Fibroblast of lung (primary cell): ENCODE measurements around the gene MVB12A. TPM values are rescaled to one million over a fixed set of nuclear protein-coding genes. Genes with fewer than 3 reads are reported as not detected.

Experiments used
- DNase-seq, 2 donors: peaks; one replicate each; pipeline versions ENCODE4 v3.0.0 to v3.0.0-alpha.2; 2010; ENCODE audit warnings: low read depth in 2 of 2
- H2AFZ ChIP-seq: 2 replicates; pipeline ENCODE4 v1.5.1; 2012; ENCODE audit warnings: low read length, control low read depth, inconsistent platforms
- H3K27ac ChIP-seq: 2 replicates; pipeline ENCODE4 v1.5.1; 2011; ENCODE audit warnings: low read length, control low read depth; ENCODE audit not compliant: insufficient read depth
- H3K27me3 ChIP-seq: 2 replicates; pipeline ENCODE4 v1.5.1; 2011; ENCODE audit warnings: mild to moderate bottlenecking, low read length; ENCODE audit not compliant: control insufficient read depth, insufficient read depth
- H3K36me3 ChIP-seq: 2 replicates; pipeline ENCODE4 v1.5.1; 2011; ENCODE audit warnings: low read length; ENCODE audit not compliant: control insufficient read depth, insufficient read depth
- H3K4me1 ChIP-seq: 2 replicates; pipeline ENCODE4 v1.5.1; 2011; ENCODE audit warnings: low read length; ENCODE audit not compliant: control insufficient read depth, insufficient read depth; ENCODE audit errors: extremely low read depth
- H3K4me2 ChIP-seq: 2 replicates; pipeline ENCODE4 v1.5.1; 2011; ENCODE audit warnings: low read length, control low read depth; ENCODE audit not compliant: insufficient read depth; ENCODE audit errors: extremely low read depth
- H3K4me3 ChIP-seq, 4 experiments: fragments of 200-600 bp in 1 of 4; sonication (generic) in 1 of 4; replicated peaks in 1 of 4; 2 replicates each; pipeline ENCODE4 v1.5.1; 2011 to 2016; ENCODE audit warnings: low read length in 4 of 4, low read depth in 3 of 4, mild to moderate bottlenecking in 3 of 4, control low read depth in 2 of 4, inconsistent platforms in 1 of 4, mixed read lengths in 1 of 4; ENCODE audit not compliant: insufficient read depth in 1 of 4; ENCODE audit errors: control extremely low read depth in 1 of 4
- H3K79me2 ChIP-seq: 2 replicates; pipeline ENCODE4 v1.5.1; 2012; ENCODE audit warnings: mild to moderate bottlenecking, low read length, inconsistent platforms; ENCODE audit not compliant: control insufficient read depth, insufficient read depth
- H3K9ac ChIP-seq: 2 replicates; pipeline ENCODE4 v1.5.1; 2011; ENCODE audit warnings: mild to moderate bottlenecking, low read length, control low read depth; ENCODE audit not compliant: insufficient read depth
- H3K9me3 ChIP-seq: 2 replicates; pipeline ENCODE4 v1.5.1; 2012; ENCODE audit warnings: low read depth, low read length; ENCODE audit not compliant: control insufficient read depth, insufficient read depth
- H4K20me1 ChIP-seq: 2 replicates; pipeline ENCODE4 v1.5.1; 2011; ENCODE audit warnings: low read length; ENCODE audit not compliant: control insufficient read depth, insufficient read depth; ENCODE audit errors: extremely low read depth
- EZH2 ChIP-seq: IDR thresholded peaks from 2 replicates; pipeline ENCODE4 v1.5.1; 2012; ENCODE audit warnings: low read length, control low read depth, mild to moderate bottlenecking; ENCODE audit errors: missing control alignments
- polyA plus RNA-seq, 2 donors: library from polyadenylated mRNA; depleted of rRNA in 1 of 2; stranded (reverse) in 1 of 2; unstranded in 1 of 2; fragments of >200 nt; gene quantifications; 2 replicates each; pipeline ENCODE4 v1.2.1, GENCODE V29; 2011 to 2012; ENCODE audit warnings: missing spikeins in 1 of 2
- total RNA-seq: library from RNA; depleted of rRNA; stranded (reverse); fragments of >200 nt; gene quantifications from 2 replicates; pipeline ENCODE4 v1.2.1, GENCODE V29; 2014
- TF ChIP-seq, protein P1 (sequence below), 2 donors: IDR thresholded peaks in 1 of 2; conservative IDR thresholded peaks in 1 of 2; 1 replicate in 1 of 2; 2 replicates in 1 of 2; pipeline ENCODE4 v1.5.1; 2011 to 2012; ENCODE audit warnings: low read length in 2 of 2, control low read depth in 1 of 2, inconsistent platforms in 1 of 2, low read depth in 1 of 2, mild to moderate bottlenecking in 1 of 2

The MVB12A gene
- total and polyA plus RNA-seq, 2 donors (not counting 1 experiment from before 2014, with no cell fraction given) = 24.8 to 34.7 TPM

DNA sequence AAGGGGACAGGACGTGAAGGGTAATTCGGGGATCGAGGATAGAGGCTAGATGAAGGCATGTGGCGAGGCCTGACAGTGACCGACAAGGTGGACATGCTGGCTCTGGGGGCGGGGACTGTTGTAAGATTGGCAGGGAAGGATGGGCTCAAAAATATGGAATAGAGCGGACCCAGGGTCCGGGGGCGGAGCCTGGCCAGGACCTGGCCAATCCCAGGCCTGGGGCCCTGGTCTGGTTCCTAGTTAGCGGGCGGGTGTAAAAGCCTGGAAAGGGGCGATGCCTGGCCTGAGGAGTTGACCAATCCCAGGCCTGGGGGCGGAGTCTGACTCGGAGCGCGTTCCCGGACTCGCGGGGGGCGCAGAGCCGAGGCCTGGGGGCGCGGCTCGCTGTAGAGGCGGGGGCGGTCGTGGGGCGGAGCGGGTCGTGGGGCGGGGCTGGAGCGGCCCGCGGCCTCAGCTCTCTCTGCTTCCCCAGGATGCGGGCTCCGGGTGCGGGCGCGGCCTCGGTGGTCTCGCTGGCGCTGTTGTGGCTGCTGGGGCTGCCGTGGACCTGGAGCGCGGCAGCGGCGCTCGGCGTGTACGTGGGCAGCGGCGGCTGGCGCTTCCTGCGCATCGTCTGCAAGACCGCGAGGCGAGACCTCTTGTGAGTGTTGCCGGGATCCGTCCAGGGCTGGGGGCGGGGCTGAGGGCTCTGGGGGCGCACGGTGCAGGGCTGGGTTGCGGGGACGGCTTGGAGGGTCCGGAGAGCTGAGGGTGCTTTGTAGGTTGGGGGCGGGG, 50.4 kb downstream of the MVB12A start, which contains the start of gene SLC27A1:
Gene SLC27A1 (plus strand): TSS at position 457 of the 774 bp plus-strand sequence. CDS start 17 bp downstream, at position 474.
- H3K27ac ChIP-seq = peak within 1 kb of the TSS; percentile 68
- no peaks in the 10 kb centered on the region for H3K79me2 ChIP-seq
- TF ChIP-seq, protein P1, sequence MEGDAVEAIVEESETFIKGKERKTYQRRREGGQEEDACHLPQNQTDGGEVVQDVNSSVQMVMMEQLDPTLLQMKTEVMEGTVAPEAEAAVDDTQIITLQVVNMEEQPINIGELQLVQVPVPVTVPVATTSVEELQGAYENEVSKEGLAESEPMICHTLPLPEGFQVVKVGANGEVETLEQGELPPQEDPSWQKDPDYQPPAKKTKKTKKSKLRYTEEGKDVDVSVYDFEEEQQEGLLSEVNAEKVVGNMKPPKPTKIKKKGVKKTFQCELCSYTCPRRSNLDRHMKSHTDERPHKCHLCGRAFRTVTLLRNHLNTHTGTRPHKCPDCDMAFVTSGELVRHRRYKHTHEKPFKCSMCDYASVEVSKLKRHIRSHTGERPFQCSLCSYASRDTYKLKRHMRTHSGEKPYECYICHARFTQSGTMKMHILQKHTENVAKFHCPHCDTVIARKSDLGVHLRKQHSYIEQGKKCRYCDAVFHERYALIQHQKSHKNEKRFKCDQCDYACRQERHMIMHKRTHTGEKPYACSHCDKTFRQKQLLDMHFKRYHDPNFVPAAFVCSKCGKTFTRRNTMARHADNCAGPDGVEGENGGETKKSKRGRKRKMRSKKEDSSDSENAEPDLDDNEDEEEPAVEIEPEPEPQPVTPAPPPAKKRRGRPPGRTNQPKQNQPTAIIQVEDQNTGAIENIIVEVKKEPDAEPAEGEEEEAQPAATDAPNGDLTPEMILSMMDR (conservative IDR thresholded peaks at IDR 0.05 in 1 of 2, IDR thresholded peaks at IDR 0.05 in 1 of 2; ENCODE audit: low read depth in 1 of 2, low read length in 2 of 2) = no peak
- TF ChIP-seq EZH2 = no peak
- peak within 1 kb of the TSS; percentile 69 for H3K9ac ChIP-seq
- no peaks in the 10 kb centered on the region for H4K20me1 ChIP-seq
- H3K4me3 ChIP-seq = peak within 1 kb of the TSS; percentile 60 to 81 (median 72)
- H3K9me3 ChIP-seq = no peaks in the 10 kb centered on the region
- DNase-seq = peak; percentile 98
- H2AFZ ChIP-seq = peak within 1 kb of the TSS; percentile 98
- peak within 1 kb of the TSS; percentile 83 for H3K4me2 ChIP-seq
- no peaks in the 10 kb centered on the region for H3K27me3 ChIP-seq
- H3K4me1 ChIP-seq = peaks cover 8% of the 10 kb centered on the region
- H3K36me3 ChIP-seq = no peaks in the 10 kb centered on the region

DNA sequence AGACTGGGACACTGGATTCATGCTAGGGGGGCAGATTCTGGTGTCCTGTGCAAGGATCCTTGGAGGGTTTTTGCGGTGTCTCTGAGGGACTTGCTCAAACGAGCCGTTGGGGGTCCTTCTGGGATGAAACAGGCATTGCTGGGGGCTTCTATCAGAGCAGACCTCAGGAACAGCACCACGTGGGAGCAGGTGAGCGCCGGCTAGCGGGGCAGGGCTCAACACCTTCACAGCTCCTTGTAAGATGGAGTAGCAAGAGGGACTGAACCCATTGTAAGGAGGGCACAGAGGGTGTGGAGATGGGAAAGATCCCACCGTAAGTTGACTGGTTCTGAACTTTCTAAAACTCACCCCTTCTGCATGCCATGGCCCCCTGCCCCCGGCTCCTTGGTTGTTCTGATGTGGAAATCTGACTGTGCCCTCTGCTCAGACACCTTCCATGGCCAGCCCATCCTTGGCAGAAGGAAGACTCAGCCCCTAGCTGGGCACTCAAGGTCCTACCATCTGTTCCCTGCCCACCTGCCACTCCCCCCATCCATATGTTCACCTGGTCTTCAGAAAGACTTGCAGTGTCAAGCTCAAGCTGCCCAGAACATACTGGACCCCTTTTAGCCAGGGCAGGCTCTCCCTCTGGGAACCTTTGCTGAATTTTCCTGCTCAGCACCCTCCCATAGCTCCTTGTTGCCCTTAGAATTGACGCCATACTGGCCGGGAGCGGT, 51.7 kb downstream of the MVB12A start:
- Histone ChIP-seq H3K4me2 (peak overlapping the region; percentile 81), H3K4me3 (peak overlapping the region; percentile 60 to 81 (median 72)), H3K27me3 (no peaks in the 10 kb centered on the region), H3K27ac (no peak overlapping the region), H3K9ac (peak overlapping the region; percentile 42), H4K20me1 (no peaks in the 10 kb centered on the region), H3K4me1 (peaks cover 11% of the 10 kb centered on the region), H3K9me3 (no peaks in the 10 kb centered on the region), H3K36me3 (no peaks in the 10 kb centered on the region), H3K79me2 (no peaks in the 10 kb centered on the region), H2AFZ (no peak overlapping the region)
- TF ChIP-seq, protein P1 (conservative IDR thresholded peaks at IDR 0.05 in 1 of 2, IDR thresholded peaks at IDR 0.05 in 1 of 2; ENCODE audit: low read depth in 1 of 2, low read length in 2 of 2) = no peak
- no peak for TF ChIP-seq EZH2
- no peak for DNase-seq

DNA sequence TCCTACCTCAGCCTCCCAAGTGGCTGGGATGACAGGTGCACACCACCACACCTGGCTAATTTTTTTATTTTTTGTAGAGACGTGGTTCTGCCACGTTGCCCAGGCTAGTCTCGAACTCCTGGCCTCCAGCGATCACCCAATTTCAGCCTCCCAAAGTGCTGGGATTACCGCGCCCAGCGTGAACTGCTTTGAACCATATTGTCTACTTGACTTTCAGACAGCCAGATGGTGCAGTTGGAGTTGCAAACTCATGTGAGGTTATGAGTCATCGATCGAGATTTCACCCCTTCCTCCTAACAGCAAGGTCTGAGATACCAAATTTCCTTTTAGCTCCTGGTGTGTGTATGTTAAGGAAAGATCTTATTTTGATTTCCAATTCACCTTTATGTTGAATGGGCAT, 53.2 kb downstream of the MVB12A start:
- Histone ChIP-seq H2AFZ (no peak overlapping the region), H3K27ac (no peak overlapping the region), H3K4me3 (no peak overlapping the region), H3K9ac (no peak overlapping the region), H3K79me2 (no peaks in the 10 kb centered on the region), H4K20me1 (no peaks in the 10 kb centered on the region), H3K9me3 (no peaks in the 10 kb centered on the region), H3K4me2 (no peak overlapping the region), H3K36me3 (no peaks in the 10 kb centered on the region), H3K4me1 (peaks cover 11% of the 10 kb centered on the region), H3K27me3 (no peaks in the 10 kb centered on the region)
- DNase-seq = peak; percentile 77 to 87
- no peak for TF ChIP-seq EZH2
- TF ChIP-seq, protein P1 (conservative IDR thresholded peaks at IDR 0.05 in 1 of 2, IDR thresholded peaks at IDR 0.05 in 1 of 2; ENCODE audit: low read depth in 1 of 2, low read length in 2 of 2) = no peak
